ENCODE data around the gene USP32. TPM values are rescaled to one million over a fixed set of nuclear protein-coding genes. Genes with fewer than 3 reads are reported as not detected.

USP32 gene
- total RNA-seq, 2 experiments from 2014 or later = 36.7 to 44.0 TPM

DNA sequence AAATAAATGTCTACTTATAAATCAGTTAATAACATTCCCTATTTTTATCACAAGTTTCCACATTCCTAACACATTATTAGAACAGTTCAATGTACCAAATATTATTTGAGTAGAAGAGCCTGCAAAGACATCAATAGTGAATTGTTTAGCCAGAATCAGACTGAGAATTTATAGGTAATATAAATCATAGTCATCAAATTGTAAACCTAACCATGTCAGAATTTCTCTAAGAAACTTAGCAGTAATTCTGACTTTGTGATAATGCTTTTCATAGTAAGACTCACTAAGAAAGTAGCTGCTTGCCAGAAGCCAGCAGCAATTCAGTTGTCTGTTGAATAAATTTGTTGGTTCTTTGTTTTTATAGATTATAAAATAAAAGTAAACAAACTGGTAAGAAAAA, 111.3 kb downstream of the USP32 start:
- H3K27me3 Mint-ChIP-seq (ENCODE audit: low read depth) = no peaks in the 10 kb centered on the region
- no peak overlapping the region for H3K4me3 Mint-ChIP-seq
- no peak overlapping the region for H3K27ac Mint-ChIP-seq
- no peak for DNase-seq
- peaks cover 3% of the 10 kb centered on the region for H3K4me1 Mint-ChIP-seq (ENCODE audit: low read depth)
- ATAC-seq = no peak
- ChIA-PET POLR2A (interaction anchor here (0.6 kb wide), 1 partner anchor 137 kb away, joined by 3 read pairs; no protein-coding TSS in a partner anchor), CTCF (no interaction called here)
- H3K36me3 Mint-ChIP-seq (ENCODE audit: low read depth) = no peaks in the 10 kb centered on the region
- H3K9me3 Mint-ChIP-seq (ENCODE audit: insufficient read depth) = no peaks in the 10 kb centered on the region

DNA sequence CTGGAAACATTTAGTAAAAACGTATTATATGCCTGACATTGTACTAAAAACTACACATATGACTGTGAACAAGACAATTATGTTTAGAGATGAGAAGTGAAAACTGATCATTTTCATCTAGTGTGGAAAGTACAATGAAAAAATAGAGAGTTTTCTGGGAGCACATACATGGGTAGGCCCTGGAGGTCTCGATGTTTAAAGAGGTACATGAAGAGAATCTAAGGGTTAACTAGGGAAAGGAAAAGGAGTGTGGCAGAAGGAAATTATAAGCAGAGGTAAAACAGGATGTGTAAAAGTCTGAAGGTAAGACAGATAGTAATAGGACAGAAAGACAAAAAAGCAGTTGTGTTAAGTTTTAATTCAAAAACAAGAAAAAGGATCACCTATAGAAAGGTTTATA, 113.7 kb downstream of the USP32 start:
- ATAC-seq (no peak), DNase-seq (no peak)
- Mint-ChIP-seq H3K4me1 (ENCODE audit: low read depth) (no peaks in the 10 kb centered on the region), H3K4me3 (no peak overlapping the region), H3K27ac (no peak overlapping the region), H3K9me3 (ENCODE audit: insufficient read depth) (no peaks in the 10 kb centered on the region), H3K27me3 (ENCODE audit: low read depth) (no peaks in the 10 kb centered on the region), H3K36me3 (ENCODE audit: low read depth) (no peaks in the 10 kb centered on the region)
- CTCF ChIA-PET = no interaction called here
- POLR2A ChIA-PET = no interaction called here

DNA sequence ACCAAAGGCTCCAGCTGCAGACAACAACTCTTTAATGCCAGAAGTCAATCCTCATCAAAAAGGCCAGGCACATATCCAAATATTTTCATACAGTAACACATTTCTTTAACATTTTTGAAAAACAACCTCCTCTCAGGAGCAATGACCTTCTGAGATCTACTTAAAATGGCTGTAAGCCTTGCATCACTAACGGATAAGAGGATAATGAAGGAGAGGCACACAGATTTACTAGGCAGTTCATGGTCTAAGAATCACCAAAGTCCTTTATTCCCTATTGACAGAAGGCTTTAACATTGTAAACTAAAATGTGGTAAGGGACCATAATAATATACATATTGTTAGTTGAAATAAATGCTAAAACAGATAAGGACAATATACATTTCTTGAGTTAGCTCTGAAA, 114.7 kb downstream of the USP32 start:
- peaks cover 3% of the 10 kb centered on the region for H3K36me3 Mint-ChIP-seq (ENCODE audit: low read depth)
- no peak for DNase-seq
- H3K27ac Mint-ChIP-seq = no peak overlapping the region
- H3K27me3 Mint-ChIP-seq (ENCODE audit: low read depth) = no peaks in the 10 kb centered on the region
- ChIA-PET POLR2A (no interaction called here), CTCF (no interaction called here)
- H3K9me3 Mint-ChIP-seq (ENCODE audit: insufficient read depth) = no peaks in the 10 kb centered on the region
- H3K4me3 Mint-ChIP-seq = no peak overlapping the region
- no peaks in the 10 kb centered on the region for H3K4me1 Mint-ChIP-seq (ENCODE audit: low read depth)
- no peak for ATAC-seq

DNA sequence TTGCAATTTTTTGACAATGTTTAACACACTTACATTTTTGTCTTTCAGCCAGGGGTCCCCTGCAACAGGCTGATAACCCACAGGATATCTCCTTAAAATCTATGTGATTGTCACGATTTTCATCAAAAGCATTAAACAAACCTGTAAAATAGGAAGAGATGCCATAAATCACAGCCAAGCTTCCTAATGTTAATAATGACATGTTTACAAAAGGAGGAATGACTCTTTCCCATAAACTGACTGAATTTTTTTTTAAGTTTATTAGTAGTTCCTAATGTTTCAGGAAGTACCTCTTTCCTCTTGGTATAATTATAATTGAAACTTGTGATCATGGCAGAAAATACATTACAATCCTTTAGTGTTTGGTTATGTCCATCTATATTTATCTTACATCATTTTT, 122.5 kb downstream of the USP32 start:
- Mint-ChIP-seq H3K36me3 (ENCODE audit: low read depth) (peaks cover 14% of the 10 kb centered on the region), H3K4me1 (ENCODE audit: low read depth) (no peaks in the 10 kb centered on the region), H3K27me3 (ENCODE audit: low read depth) (no peaks in the 10 kb centered on the region), H3K27ac (no peak overlapping the region), H3K4me3 (no peak overlapping the region), H3K9me3 (ENCODE audit: insufficient read depth) (no peaks in the 10 kb centered on the region)
- DNase-seq (no peak), ATAC-seq (no peak)
- POLR2A ChIA-PET = no interaction called here
- CTCF ChIA-PET = no interaction called here

DNA sequence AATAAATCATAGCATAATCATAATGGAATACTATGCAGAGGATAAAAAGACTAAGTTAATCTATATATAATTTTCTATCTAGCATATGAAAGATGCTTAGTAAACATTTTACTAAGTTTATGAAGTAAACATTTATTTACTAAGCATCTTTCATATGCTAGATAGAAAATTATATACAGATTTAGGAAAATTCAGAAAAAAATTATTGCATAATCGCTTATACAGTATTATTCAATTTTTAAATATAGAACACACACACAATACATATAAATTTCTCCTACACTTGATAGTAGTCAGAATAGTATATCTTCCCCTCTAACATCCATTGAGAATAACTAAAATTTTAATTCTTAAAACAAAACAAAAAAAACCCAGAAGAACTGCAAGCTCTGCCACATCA, 131.4 kb downstream of the USP32 start:
- no peak overlapping the region for H3K27ac Mint-ChIP-seq
- no peak for ATAC-seq

DNA sequence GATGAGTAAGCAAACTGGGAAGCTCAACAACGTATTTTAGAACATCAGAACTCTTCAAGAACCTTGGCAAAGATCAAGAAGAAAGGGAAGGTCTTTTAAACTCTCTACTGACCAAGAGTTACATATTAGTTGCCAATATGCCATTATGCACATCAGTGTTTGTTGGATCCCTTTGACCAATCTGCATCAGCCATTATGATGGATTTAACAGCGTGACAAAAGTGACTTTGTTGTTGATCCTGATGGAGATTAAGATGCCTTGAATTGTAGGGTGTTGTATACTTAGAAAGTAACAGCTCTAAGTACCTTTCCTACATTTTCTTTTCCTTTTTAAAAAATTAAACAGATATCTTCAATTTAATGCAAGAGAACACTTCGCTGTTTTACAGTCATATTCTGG, 133.6 kb downstream of the USP32 start:
- H3K9me3 Mint-ChIP-seq (ENCODE audit: insufficient read depth) = no peaks in the 10 kb centered on the region
- H3K27ac Mint-ChIP-seq = no peak overlapping the region
- DNase-seq (no peak), ATAC-seq (no peak)
- H3K27me3 Mint-ChIP-seq (ENCODE audit: low read depth) = no peaks in the 10 kb centered on the region
- ChIA-PET POLR2A (no interaction called here), CTCF (interaction anchor here (2.0 kb wide), 1 partner anchor 28 kb away, joined by 6 read pairs; no protein-coding TSS in a partner anchor)
- peaks cover 9% of the 10 kb centered on the region for H3K36me3 Mint-ChIP-seq (ENCODE audit: low read depth)
- H3K4me3 Mint-ChIP-seq = no peak overlapping the region
- no peaks in the 10 kb centered on the region for H3K4me1 Mint-ChIP-seq (ENCODE audit: low read depth)

More for the DNA sequence above, 131.4 kb downstream of the USP32 start:
- CTCF ChIA-PET = no interaction called here
- no peaks in the 10 kb centered on the region for H3K4me1 Mint-ChIP-seq (ENCODE audit: low read depth)
- no peaks in the 10 kb centered on the region for H3K27me3 Mint-ChIP-seq (ENCODE audit: low read depth)
- DNase-seq = no peak
- H3K9me3 Mint-ChIP-seq (ENCODE audit: insufficient read depth) = no peaks in the 10 kb centered on the region
- no peak overlapping the region for H3K4me3 Mint-ChIP-seq
- POLR2A ChIA-PET = no interaction called here
- H3K36me3 Mint-ChIP-seq (ENCODE audit: low read depth) = peaks cover 11% of the 10 kb centered on the region

DNA sequence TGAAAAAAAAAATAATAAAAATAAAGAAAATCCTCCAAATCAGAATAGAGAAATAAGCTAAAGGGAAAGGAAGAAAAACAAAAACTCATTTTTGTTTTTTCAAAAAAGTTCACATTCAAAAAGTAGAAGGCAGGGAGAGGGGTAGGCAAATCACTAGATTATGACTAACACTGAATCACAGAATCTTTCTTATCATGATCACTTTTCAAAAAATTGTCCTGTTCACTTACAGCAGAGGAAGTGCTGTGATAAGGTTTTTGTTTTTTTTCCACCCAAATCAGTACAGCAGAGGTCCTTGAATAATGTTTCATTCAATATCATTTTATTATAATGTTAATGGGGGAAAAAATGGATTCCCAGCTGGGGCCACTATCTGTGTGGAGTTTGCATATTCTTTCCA, 135.8 kb downstream of the USP32 start:
- no peaks in the 10 kb centered on the region for H3K9me3 Mint-ChIP-seq (ENCODE audit: insufficient read depth)
- ATAC-seq (no peak), DNase-seq (no peak)
- POLR2A ChIA-PET = no interaction called here
- H3K27me3 Mint-ChIP-seq (ENCODE audit: low read depth) = no peaks in the 10 kb centered on the region
- no peak overlapping the region for H3K4me3 Mint-ChIP-seq
- H3K36me3 Mint-ChIP-seq (ENCODE audit: low read depth) = peaks cover 14% of the 10 kb centered on the region
- no peak overlapping the region for H3K27ac Mint-ChIP-seq
- H3K4me1 Mint-ChIP-seq (ENCODE audit: low read depth) = no peaks in the 10 kb centered on the region
- CTCF ChIA-PET = no interaction called here

DNA sequence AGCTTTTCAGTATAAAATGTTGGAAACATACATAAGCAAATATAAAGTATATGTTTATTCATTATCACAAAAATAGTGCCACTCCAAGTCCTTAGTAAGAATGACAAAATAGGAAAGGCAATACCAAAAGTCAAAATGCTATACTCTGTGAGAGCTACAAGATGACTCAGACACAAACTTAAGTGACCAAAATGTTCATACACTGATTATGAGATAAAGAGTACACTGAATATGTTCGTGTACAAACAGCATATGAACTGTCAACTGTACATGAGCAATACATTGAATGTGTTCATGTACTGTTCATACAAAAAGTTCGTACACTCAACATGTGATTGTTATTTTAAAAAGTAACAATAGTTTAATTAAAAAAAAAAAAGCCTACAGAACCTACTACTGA, 138.9 kb downstream of the USP32 start:
- no peaks in the 10 kb centered on the region for H3K27me3 Mint-ChIP-seq (ENCODE audit: low read depth)
- no peak overlapping the region for H3K27ac Mint-ChIP-seq
- ATAC-seq = no peak
- H3K4me1 Mint-ChIP-seq (ENCODE audit: low read depth) = no peaks in the 10 kb centered on the region
- peaks cover 23% of the 10 kb centered on the region for H3K36me3 Mint-ChIP-seq (ENCODE audit: low read depth)
- ChIA-PET POLR2A (no interaction called here), CTCF (no interaction called here)
- peaks cover 3% of the 10 kb centered on the region for H3K9me3 Mint-ChIP-seq (ENCODE audit: insufficient read depth)
- no peak overlapping the region for H3K4me3 Mint-ChIP-seq
- DNase-seq = no peak

DNA sequence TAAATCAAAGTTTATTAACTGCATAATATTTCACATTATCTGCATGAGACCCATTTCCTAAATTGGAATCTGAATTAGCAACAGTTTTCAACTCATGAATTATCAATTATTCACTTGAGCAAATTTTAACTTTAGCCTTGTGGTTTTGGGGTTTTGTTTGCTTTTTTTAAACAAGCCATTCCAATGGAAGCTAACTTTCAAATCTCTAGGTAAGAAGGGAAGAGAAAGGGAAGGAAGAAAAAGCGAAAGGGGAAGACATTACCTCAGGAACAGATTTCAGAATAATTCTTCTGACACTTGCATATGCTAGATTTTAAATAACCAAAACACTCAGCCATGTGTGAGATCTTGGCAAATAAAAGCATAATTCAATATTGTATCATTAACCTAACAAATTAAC, 139.5 kb downstream of the USP32 start:
- Mint-ChIP-seq H3K4me3 (no peak overlapping the region), H3K4me1 (ENCODE audit: low read depth) (no peaks in the 10 kb centered on the region), H3K9me3 (ENCODE audit: insufficient read depth) (peaks cover 5% of the 10 kb centered on the region), H3K36me3 (ENCODE audit: low read depth) (peaks cover 22% of the 10 kb centered on the region), H3K27ac (no peak overlapping the region), H3K27me3 (ENCODE audit: low read depth) (no peaks in the 10 kb centered on the region)
- ATAC-seq = no peak
- CTCF ChIA-PET = interaction anchor here (1.3 kb wide), 1 partner anchor 22 kb away, joined by 4 read pairs; no protein-coding TSS in a partner anchor
- POLR2A ChIA-PET = no interaction called here
- no peak for DNase-seq

DNA sequence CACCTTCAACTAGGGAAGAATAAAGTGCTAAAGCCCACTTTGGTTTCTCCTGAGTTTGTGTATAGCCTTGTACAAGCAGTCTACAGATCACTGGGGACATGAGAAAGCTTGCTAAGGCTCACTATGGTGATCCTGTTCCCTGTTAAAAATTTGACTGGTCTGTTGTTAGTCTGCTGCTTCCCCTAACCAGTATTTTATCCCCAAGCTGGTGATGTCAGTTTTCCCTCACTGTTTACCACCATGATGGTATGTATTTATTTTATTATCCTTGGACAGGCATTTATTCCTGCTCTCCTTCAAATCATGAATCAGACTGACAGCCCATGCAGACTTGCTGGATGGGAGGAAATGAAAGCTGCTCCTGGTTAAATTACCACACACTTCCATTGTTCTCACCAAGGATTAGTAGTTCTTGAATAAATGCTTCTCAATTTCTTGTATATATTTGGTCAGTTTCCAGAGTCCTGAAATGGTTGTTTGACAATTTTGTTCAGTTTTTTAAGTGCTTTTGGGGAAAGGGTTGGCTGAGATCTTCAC, 142.6 kb downstream of the USP32 start:
- no peak for ATAC-seq
- peaks cover 20% of the 10 kb centered on the region for H3K36me3 Mint-ChIP-seq (ENCODE audit: low read depth)
- ChIA-PET POLR2A (no interaction called here), CTCF (no interaction called here)
- H3K27me3 Mint-ChIP-seq (ENCODE audit: low read depth) = no peaks in the 10 kb centered on the region
- H3K4me3 Mint-ChIP-seq = no peak overlapping the region
- peaks cover 5% of the 10 kb centered on the region for H3K9me3 Mint-ChIP-seq (ENCODE audit: insufficient read depth)
- H3K4me1 Mint-ChIP-seq (ENCODE audit: low read depth) = no peaks in the 10 kb centered on the region
- DNase-seq = no peak
- H3K27ac Mint-ChIP-seq = no peak overlapping the region

DNA sequence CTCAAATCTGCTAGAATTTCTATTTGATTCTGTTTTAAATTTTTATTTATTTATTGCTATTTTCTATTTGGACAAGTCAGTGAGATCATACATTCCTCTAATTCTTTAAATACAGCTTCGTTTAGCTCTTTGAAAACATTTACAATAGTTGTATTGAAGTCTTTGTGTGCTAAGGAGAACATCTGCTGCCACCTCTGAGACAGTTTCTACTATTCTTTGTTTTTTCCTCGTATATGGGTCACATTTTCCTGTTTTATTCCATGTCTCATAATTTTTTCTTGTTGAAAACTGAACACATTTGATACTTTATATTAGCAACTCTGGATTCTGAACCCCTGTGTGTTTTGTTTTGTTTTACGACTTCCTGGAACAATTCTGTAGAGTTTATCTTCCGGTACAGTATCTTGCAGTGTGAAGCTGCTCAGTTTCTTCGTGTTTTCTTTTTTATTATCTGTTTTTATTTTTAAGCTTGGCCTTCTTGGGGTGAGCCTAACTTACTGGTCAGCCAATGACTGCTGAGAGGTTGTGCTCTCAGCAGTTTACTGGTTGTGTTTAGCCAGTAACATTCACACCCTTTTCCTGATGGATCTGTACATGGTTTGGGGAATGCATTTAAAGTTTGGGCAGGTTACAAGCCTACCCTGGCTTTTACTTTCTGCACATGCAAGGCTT, 143.2 kb downstream of the USP32 start:
- no peak for ATAC-seq
- no peak for DNase-seq
- H3K36me3 Mint-ChIP-seq (ENCODE audit: low read depth) = peaks cover 20% of the 10 kb centered on the region
- CTCF ChIA-PET = no interaction called here
- POLR2A ChIA-PET = no interaction called here
- no peak overlapping the region for H3K27ac Mint-ChIP-seq
- no peaks in the 10 kb centered on the region for H3K27me3 Mint-ChIP-seq (ENCODE audit: low read depth)
- no peaks in the 10 kb centered on the region for H3K4me1 Mint-ChIP-seq (ENCODE audit: low read depth)
- H3K4me3 Mint-ChIP-seq = no peak overlapping the region
- H3K9me3 Mint-ChIP-seq (ENCODE audit: insufficient read depth) = peaks cover 5% of the 10 kb centered on the region

DNA sequence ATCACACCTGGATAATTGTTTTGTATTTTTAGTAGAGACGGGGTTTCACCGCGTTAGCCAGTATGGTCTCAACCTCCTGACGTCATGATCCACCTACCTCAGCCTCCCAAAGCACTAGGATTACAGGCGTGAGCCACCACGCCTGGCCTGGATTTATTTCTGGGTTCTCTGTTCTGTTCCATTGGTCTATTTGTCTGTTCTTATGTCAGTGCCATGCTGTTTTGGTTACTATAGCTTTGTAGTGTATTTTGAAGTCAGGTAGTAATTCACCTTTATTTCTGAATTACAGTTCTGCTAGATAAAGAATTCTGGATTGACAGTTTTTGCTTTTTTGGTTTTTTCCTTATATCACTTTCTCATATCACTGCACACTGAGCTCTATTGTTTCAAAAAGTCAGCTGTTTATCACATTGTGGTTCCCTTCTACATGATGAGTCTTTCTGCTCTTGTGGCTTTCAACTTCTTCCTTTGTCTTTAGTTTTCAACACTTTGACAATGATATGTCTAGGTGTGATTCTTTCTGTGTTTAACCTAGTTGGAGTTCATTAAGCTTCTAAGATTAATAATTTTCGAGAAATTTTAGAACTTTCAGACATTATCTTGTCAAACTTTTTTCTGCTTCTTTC, 144.0 kb downstream of the USP32 start:
- Mint-ChIP-seq H3K27me3 (ENCODE audit: low read depth) (no peaks in the 10 kb centered on the region), H3K4me1 (ENCODE audit: low read depth) (no peaks in the 10 kb centered on the region), H3K4me3 (no peak overlapping the region), H3K9me3 (ENCODE audit: insufficient read depth) (peaks cover 5% of the 10 kb centered on the region), H3K36me3 (ENCODE audit: low read depth) (peaks cover 20% of the 10 kb centered on the region), H3K27ac (no peak overlapping the region)
- ATAC-seq (no peak), DNase-seq (no peak)
- ChIA-PET POLR2A (no interaction called here), CTCF (no interaction called here)
